GM23248 (cell line): Measurements from ENCODE around the gene RPGRIP1L.

Experiments
- EZH2 ChIP-seq: fragments of 200-600 bp; sonication (generic); IDR thresholded peaks from 2 replicates; pipeline ENCODE4 v1.6.1; 2018; ENCODE audit warnings: antibody characterized with exemption, mild to moderate bottlenecking; ENCODE audit not compliant: insufficient read depth, poor library complexity, severe bottlenecking
- EZH2phosphoT487 ChIP-seq: fragments of 200-600 bp; sonication (generic); IDR thresholded peaks from 2 replicates; pipeline ENCODE4 v1.6.1; 2018; ENCODE audit warnings: antibody characterized with exemption, moderate library complexity, mild to moderate bottlenecking, low read depth; ENCODE audit not compliant: insufficient read depth

GRCh38 chr16:53632526-53632925 is 71.1 kb downstream of the RPGRIP1L start:
- TF ChIP-seq EZH2phosphoT487 = no peak
- TF ChIP-seq EZH2 = no peak
